Thoracic aorta endothelial cell (primary cell): Measurements from ENCODE around the gene MRPS23. TPM values are rescaled to one million over a fixed set of nuclear protein-coding genes. Genes with fewer than 3 reads are reported as not detected.

Source experiments
- small RNA-seq: library from RNA; depleted of rRNA; stranded (forward); fragments of <200 nt; gene quantifications from one replicate; pipeline ENCODE3, GENCODE V24; 2012
- total RNA-seq: library from RNA; depleted of rRNA; stranded (reverse); fragments of >200 nt; gene quantifications from 2 replicates; pipeline ENCODE4 v1.2.3, GENCODE V29; 2012

Gene MRPS23
- 22.7 and 34.5 TPM in 2 replicates for total RNA-seq

DNA sequence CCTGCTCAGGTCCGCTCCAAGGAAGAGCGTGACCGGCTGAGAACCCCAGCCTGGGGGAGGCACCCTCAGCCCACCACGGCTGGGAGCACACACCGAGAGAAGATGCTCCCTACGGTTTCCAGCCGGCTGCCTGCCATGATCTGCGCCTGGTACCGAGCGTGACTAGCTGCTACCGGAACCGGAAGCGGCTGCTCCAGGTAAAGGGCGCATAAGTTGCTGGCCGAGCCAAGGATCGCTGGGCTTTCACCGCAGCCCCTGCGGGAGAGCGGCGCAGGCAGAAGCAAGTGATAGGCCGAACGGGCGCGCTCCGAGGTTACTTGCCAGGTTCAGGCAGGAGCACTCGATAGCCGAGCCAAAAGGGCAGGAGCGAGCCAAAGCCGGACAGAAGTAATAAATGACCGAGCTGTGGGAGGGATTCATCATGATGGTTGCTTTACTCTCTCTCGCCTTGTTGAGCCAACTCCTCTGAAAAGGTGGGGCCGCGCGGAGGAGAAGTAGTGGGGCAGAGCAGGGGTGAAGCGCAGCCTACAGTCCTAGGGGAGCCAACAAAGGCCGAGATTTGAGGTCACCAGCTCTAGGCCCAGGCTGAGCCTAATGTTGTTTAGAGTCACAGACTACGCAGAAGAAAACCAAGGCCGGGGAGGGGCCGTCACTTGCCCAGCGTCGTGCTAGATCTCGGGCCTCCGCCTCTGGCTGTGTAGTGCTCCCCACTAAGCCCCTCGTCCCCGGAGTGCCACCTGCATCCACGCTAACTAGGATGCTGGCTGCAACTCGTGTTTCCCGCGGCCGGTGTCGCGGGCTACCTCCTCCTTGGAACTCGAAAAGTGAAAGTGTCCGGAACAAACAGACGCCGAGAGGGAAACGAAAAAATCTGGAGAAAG lies at the start of gene MRPS23:
TSS of gene MRPS23 (minus strand) at position 171 of the 881 bp plus-strand sequence. CDS start at position 137, 34 bp downstream.

Small RNAs within 50 kb of the gene (small RNA-seq; reads per million reads assigned to genes)
- not detected for gene RN7SKP94

Other genes starting within 250 kb of the MRPS23 start
- gene CCDC182, start 104.7 kb downstream of the MRPS23 start, total RNA-seq = not detected in 2 replicates
- gene CUEDC1, start 105.4 kb upstream of the MRPS23 start, total RNA-seq = 12.1 and 12.5 TPM in 2 replicates
- 42.3 and 69.2 TPM in 2 replicates for gene VEZF1, start 138.2 kb upstream of the MRPS23 start, total RNA-seq
- 524 and 537 TPM in 2 replicates for gene SRSF1, start 157.2 kb upstream of the MRPS23 start, total RNA-seq
- 12.9 and 14.9 TPM in 2 replicates for gene DYNLL2, start 233.4 kb upstream of the MRPS23 start, total RNA-seq